Measurements from ENCODE around the gene FARS2.
"Not testable (repeated sequence)": the region's sequence is repeated elsewhere in the genome, so short reads cannot be mapped to it uniquely, and the experiment has no call there.

The FARS2 gene

DNA sequence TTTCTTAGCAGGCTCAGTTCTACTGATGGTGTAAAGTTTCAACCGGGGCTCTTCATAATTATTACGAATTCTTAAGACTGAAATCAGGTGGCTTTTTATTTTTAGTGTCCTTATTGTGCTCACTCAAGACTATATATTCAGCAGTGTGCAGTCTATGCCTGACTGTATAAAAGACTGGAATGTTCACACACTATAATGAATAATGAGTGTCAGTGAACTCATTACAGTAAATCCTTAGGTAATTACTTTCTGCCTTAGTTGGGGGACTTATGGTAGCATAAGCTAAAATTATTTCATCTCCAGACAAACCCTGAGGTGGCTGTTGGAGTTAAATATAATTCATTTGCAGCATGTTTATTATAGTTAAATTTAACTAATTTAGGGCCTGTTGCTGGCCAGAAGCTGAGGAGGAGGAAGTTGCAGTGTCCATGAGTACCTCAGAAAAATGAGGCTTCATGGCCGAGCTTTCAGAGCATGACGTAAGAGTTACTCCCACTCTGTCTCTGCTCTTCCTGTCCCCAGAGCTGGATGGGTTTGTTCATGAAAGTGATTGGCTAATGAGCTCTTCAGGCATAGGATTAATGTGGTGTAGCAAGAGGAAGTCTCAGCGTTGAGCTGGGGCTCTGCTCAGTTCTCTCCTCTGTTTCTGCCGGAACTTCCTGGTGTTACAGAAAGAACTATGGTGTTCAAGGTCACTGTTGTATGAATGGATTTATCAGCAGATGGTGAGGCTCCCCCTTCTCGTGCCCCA, 409.7 kb downstream of the FARS2 start:
- no peak for DNase-seq (ENCODE audit: low read depth)

DNA sequence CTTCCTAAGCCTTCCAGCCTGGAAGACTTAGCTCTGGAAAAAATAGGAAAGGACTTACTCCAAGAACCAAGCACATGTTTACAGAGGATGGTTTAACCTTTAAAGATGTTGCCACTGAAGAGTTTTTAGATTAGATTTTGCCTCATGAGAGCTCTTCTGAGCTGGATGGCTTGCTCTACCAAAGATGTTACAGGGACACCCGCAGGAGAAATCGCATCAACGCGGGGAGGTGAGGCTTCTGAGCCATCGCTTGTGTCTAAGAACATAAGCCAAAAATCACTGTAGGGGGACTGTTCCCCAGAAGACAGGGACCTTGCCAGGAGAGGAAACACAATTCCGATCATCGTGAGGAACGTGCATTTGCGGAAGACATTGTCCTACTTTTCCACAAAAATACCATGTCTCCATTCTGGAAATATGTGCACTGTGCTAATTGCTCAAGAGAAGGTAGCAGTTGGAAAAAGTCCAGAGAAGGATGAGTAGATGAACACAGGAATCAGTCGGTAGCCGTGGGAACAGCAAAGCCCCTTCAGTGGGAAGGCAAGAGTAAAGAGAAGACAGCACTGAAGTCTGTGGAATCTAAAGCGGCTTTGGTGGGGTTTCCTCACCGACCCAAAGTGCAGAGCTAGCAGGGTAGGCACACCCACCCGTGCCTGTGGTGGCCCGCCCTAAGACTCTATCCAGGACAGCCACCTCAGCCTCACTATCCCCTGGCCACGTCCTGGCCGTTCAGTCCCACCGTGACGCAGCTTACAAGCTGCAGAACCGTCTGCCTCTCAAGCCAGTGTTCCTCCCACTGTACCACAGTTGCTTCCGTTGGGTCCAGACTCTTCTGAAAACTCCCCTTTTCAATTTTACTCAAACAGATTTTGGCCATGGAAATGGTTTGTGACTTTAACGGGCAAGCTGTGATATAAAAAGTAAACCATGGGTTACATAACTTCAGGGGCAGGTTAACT, 410.6 kb downstream of the FARS2 start:
- no peak for DNase-seq (ENCODE audit: low read depth)

DNA sequence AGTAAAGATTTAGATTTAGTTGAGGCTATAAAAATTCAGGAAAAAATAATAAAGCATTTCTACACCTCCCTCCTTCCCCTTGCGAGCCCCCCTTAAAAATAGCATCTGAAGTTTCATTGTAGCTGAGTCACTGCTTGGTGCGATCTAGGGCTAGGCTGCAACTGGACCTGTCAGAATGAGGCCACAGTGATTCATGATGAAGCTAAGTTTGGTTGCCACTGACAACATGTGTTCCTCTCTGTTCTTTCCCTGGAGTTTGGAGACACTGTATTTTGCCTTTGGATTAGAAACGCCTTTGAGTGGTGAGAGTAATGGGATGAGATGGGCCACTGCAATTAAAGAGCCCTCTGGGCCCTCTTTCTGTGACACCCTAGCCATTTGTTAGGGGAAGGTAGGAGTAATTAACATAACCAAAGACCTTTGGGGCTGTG, 411.3 kb downstream of the FARS2 start:
- no peak for DNase-seq (ENCODE audit: low read depth)

DNA sequence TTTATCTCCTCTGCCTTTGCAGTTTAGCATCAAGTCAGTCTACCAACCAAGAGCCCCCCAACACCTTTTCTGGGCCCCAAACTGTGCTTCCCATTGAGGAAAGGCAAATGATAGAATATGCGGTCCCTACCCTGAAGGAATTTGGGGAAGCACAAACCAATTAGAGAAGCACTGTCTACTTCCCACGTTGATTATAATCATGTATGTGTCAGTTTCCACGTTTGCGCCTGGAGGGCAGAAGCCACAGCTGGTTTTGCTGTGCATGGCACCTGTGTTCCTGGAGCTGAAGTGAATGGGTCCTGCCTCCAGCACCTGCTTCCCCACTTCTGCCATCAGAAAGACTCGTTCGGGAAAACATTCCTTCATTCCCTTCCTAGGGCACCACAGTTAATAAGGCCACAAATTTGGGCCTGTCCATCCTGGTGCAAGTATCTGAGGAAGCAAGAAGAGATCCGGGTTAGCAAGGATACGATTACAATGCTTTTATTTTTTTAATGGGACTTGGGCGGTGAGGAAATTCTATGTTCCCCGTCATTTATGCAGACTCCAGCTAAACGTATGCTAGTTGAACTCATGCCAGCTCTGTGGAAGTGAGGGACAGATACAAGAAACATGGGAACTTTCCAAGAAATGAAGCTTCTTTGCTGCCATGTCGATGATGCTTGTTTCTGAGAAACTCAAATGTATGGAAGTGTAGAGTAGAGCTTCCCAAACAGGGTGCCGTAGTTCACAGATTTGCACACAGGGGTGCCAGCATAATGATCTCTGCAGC, 411.9 kb downstream of the FARS2 start:
- no peak for DNase-seq (ENCODE audit: low read depth)

DNA sequence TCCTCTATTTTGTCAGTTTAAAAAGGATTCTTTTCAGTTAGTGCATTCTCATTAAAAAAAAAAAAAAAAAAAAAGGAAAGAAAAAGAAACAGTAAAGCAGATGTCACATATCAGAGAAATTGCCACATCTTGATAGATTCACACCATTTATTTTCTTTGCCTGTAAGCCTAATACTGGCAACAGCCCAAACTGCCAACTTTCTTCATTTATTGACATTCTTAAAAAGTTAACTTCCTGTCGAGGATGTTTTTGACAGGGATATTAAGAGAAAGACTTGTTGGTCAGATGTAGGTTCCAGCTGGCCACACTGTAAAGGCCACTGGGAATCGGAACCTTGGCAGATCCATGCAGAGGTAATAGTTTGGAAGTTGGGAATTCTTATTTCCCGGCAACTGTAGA, 412.8 kb downstream of the FARS2 start:
- no peak for DNase-seq (ENCODE audit: low read depth)

DNA sequence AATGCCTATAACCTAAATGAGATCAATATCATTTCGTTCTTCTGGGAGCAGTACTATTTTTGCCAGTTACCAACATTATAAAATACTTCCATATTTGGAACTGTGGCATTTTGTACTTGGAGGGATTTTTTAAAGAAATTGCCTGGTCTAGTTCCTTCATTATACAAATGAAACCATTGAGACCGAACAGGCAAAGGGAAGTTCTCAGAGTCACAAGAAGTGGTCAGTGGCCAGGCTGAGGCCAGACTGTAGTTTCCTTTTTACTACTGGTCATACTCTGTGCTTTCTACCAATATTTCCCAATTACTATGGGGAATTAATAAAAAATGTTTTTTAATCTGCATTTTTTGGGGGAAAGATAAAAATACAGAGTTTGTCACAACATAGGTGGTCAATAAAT, 413.4 kb downstream of the FARS2 start:
- DNase-seq (ENCODE audit: low read depth): no peak

DNA sequence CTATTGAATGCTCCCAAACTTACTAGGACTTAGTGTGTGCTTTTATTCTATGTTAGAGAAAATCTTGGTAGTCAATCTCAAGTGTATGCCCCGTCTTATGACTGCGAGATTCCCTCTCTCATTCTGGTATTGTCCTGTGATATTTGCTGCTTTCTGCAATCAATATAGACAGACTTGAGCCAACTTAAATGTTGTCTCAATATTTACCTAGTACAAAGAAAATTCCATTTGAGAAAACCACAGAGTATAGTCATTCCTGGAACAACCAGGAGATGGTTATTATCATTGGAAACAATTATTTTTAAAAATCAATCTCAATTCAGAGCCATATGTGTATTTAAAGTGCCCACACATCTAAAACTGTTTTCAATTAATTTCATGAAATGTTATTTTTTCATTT, 415.4 kb downstream of the FARS2 start:
- DNase-seq (ENCODE audit: low read depth): no peak

DNA sequence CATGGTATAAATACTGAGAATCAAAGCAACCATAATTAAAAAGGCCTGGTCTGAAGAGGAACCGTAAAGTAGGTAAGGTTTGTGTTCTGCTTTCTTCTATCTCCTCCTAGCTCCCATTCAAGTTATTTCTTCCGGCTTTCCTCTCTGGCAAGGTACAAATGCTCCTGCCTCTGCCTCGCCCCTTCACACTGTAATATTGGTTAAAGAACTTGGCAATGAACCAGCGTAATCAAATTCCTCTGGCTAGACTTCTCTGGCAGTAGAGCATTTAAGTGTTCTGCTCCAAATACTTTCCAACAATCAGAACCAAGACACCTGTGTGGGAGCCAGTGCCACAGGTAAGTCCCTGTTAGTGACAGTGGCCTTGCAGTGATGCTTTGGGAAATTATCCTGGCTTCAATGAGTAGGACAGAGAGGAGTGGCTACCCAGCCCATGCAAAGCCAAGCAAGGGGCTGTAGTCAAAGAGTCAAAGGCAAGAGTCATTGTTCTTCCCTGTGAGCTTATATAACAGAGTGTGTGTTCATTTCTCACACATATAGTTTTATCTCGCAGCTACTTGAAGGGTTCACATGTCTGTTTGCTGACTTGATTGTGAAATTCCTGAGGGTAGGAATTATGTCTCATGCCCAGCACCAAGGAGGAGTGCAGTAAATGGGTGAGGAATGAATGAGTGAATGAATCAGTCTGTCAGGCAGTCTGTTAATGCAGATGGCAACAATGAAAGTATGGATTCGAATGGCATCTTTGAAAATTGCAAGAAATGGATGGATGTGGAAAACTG, 416.1 kb downstream of the FARS2 start:
- no peak for DNase-seq (ENCODE audit: low read depth)

DNA sequence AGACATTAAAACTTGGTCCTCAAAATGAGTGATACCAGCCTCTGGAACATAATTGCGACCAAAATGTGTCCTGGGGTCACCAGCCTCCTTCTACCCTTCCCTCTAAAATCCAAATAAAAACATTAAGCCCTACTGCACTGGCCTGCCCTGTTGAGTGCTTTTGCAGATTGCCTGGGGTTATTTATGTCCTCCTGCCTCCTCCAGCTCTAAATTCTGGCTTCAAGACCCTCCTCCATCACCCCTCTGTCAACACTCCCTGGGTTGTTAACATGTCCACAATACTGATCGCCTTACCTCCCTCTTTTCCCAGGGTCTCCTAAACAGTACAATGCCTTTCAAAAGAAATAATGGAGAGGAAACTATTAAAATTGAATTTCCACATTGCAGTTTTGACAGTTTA, 418.0 kb downstream of the FARS2 start:
- DNase-seq (ENCODE audit: low read depth): no peak

DNA sequence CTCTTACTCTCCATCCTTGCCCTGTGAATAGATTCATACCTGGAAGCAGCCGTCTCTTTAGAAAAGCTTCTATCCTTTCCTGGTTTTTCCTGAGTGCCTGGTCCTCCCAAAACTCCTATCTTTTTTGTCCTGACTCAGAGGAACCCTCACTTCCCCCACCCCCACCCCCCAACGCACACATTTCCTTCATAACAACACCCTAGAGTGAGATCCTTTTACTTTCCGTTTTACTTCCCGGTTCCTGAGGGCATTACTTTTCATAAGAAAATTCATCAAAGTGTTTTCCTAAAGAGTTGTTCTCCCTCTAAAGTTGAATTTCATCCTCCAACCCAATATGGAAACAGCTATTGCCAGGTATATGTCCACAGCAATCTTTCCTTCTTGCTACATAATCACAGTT, 418.4 kb downstream of the FARS2 start:
- no peak for DNase-seq (ENCODE audit: low read depth)

DNA sequence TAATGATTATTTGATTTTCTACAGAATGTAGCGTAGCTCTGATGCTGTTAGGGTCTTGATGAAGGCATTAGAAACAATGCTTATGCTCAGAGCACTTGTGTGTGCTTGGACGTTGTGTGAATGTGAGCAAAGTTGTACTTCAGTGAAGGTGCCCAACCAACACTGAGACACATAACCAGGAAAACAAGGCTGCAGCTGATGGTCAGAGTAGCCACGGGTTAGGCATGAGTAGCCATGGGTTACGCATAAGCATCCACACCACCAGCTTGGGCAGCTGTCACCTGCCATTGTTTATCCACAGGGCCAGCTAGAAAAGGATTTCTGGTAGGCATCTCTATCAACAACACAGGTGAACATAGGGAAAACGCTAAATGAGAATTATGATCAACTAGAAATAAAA, 418.8 kb downstream of the FARS2 start:
- DNase-seq (ENCODE audit: low read depth): no peak

DNA sequence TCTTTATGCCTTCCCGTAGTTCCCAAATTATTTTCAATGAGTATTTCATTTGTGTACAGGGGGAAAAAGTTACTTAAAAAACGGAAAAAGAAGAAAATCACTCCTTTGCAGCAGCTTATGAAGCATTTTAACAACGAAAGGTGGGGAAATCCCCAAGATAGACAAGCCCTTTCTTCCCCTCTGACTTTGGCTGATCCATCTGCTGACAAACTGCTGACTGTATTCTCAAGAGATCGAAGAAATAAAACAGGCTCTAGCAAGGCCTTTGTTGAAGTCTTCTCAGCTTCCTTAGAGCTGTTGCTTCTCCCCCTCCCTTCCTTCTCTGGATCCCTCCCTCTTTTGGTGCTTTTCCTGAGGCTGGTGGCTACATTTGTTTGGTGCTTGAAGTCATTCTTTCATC, 420.2 kb downstream of the FARS2 start:
- no peak for DNase-seq (ENCODE audit: low read depth)

DNA sequence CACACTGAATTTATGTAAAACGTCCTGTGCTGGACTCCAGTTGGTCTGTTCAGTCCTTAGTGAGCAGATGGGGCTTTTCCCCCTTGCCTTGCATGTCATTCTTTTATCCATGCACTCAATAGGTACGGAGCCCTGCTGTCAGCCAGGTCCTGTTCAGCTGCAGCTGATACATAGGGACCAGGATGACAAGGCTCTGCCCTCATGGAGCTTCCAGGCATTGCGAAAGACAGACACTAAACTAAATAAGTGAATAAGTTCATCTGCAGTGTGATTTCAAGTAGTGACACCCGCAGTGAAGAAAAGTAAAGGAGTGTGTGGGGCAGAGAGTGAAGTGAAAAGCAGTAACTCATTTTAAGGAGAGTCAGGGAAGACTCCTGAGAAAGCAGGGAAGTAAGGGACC, 421.2 kb downstream of the FARS2 start:
- no peak for DNase-seq (ENCODE audit: low read depth)

DNA sequence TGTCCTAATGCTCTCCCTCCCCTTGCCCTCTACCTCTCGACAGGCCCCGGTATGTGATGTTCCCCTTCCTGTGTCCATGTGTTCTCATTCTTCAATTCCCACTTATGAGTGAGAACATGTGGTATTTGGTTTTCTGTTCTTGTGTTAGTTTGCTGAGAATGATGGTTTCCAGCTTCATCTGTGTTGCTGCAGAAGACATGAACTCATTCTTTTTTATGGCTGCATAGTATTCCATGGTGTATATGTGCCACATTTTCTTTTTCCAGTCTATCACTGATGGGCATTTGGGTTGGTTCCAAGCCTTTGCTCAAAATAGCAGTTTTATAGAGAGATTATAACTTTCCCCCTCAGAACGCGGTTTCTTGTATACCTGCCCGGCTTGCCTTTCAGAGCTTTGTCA, 422.4 kb downstream of the FARS2 start:
- not testable (repeated sequence) for DNase-seq (ENCODE audit: low read depth)

DNA sequence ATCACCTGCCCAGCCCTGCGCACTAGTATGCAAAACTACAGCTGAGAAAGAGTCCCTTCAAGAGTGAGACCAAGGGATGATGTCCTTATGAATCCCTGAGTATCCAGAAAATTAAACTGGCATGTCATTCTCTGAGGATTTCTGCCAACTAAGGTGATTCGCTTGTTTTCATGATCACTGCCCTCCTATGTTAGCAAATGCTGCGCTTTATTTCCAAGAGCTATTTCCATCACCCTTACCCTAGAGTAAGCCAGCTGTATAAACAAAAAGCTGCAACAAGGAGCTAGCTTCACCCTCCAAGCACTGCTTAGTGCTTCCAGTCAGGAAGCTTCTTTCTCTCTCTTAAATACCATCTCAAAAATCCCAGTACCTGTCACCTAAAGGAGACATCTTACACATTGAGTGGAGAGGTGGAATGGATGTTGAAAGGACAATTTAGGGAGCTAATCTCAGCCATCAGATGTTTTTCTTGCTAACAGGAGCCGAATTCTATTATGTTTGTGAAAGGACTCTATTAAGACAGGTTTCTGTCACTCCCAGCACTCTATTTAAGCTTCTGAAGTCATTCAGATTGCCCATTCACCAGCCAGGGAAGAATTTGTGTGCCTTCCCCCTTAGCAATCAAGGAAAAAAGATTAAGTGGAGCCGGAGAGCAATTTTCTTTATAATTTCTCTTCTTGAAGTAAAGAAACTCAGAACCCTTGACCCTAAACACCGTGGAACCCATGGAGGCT, 423.2 kb downstream of the FARS2 start:
- DNase-seq (ENCODE audit: low read depth): no peak

DNA sequence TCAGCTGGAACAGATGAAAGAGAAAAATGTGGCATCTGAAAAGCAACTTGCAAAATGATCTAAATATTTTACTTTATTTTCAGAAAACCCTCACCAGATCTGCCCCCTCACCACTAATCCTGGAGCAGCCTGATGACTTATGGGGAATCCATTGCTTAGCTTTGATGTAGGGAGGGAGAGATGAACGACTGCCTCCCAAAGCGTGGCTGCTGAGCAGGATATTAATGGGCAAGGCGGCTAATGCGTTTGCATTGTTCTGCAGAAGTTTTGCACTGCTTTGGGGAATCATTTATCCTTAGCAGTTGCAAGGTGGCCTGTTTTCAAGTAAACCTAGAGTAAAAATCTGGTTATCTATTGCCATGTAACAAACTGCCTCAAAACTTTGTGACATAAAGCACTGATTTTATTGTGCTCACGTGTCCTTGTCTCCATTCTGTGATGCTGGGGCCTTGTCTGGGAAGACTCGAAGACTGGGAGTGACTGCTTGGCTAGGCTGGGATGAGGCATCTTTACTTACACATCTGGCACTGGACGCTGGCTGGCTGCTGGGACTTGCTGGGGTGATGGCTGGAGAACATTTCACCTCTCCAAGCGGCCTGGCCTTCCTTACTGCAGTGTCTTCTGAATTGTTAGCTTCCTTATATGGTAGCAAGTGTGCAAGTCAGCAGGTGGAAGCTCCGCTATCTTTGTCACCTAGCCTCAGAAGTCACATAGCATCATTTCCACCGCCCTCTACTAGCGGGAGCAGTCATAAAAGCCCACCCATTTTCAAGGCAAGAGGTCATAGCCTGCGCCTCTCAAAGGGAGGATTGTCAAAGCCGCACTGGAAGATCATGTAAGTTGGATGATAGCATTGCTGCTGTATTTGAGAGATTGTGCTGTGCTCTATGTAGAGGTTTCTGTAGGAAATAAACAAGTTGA, 432.2 kb downstream of the FARS2 start:
- no peak for DNase-seq (ENCODE audit: low read depth)

DNA sequence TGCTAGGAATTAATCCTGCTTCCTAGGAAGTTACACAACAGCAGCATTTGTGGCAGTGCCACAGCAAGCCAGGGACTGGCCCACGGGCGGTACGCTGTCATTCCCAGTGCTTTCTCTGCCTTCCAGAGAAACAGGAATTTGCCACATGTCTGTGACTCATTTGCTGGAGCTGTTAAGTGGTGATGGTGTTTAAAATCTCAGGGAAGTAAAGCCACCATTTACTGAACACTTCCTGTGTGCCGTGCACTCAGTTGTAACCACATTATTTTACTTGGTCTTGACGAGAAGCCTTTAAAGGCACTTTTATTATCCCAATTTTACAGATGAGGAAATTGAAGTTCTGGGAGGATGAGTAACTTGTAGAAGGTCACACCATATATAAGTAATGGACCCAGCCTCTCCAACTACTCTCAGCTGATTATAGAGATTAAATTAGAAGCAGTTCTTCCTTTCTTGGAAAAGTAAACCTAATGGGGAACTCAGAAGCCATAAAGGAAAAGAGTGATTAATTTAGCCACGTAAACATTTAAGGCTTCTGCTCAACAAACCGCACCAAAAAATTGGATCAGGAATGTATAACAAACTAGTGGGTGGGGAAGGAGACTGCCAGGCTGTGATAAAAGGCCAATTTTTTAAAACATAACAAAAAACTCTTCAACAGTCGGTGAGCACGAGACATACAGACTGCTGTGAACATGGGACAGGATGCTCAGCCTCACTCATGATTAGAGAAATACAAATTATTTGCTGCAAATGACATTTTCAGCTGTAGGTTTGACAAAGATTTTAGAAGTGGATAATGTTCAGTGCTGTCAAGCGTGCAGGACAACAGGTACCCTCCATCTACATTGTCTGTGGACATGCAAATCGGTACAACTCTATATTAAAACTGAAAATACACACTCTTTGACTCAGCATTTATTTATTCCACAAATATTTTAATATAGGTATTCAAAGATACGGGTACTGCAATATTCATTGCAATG, 434.2 kb downstream of the FARS2 start:
- DNase-seq (ENCODE audit: low read depth): no peak

DNA sequence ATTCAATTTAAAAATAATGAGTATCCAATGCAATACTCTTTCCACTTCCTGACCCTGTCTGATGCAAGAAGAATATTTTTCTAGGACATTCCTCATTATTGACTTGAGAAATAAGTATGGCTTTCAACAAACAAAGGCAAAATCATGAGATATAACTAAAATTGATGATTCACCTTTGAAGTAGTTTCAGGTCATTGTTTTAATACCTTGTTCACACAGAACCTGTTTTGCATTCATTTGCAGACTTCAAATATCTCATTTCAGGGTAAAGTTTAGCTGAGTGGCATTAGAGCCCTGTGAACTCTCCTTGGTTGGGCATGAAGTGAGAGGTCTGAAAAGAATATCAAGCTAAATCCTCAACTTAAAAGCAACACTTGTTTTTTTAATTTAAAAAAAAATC, 436.2 kb downstream of the FARS2 start:
- DNase-seq (ENCODE audit: low read depth): no peak

DNA sequence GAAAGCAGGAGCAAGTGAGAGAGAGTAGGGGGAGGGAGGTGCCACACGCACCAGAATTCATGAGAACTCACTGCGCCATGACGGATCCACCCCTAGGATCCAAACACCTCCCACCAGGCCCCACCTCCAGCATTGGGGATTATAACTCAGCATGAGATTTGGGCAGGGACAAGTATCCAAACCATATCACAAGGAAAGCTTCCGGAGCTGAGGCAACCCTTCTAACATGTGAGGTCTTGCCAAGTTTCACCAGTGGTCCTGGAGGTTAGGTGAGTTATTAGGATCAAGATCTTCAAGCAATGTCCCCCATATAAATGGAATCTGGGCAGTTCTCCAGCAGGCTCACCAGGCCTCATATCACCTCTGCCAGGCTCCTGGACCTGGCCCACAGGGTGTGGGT, 437.0 kb downstream of the FARS2 start:
- DNase-seq (ENCODE audit: low read depth): no peak

Data from activated gamma-delta T cell treated with anti-CD3 and anti-CD28 coated beads, Interleukin-2, amount 50 U/mL, for 16 hours (primary cell).